ENCODE data around the gene HDAC10.

DNA sequence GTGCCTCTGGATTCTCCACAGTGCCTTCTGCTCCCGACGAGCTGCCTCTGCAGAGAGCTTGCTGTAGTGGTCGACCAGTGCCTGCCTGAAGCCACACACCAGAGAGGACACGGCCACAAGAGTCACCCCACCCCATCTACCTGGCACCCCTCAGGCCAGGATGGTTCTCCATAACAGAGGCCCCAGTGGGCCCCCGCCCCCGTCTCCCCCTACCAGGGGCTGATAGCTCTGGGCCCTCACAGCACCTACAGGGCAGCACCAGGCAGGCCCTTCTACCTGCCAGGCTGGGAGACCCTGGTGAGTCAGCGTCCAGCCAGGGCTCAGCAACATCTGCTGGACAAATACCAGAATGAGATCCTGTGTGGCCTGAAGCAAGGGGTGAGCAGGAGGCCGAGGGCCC is 28.6 kb downstream of the HDAC10 start:
- TF ChIP-seq, protein P1, sequence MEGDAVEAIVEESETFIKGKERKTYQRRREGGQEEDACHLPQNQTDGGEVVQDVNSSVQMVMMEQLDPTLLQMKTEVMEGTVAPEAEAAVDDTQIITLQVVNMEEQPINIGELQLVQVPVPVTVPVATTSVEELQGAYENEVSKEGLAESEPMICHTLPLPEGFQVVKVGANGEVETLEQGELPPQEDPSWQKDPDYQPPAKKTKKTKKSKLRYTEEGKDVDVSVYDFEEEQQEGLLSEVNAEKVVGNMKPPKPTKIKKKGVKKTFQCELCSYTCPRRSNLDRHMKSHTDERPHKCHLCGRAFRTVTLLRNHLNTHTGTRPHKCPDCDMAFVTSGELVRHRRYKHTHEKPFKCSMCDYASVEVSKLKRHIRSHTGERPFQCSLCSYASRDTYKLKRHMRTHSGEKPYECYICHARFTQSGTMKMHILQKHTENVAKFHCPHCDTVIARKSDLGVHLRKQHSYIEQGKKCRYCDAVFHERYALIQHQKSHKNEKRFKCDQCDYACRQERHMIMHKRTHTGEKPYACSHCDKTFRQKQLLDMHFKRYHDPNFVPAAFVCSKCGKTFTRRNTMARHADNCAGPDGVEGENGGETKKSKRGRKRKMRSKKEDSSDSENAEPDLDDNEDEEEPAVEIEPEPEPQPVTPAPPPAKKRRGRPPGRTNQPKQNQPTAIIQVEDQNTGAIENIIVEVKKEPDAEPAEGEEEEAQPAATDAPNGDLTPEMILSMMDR (IDR thresholded peaks at IDR 0.05), result no peak
- no peak for TF ChIP-seq POLR2A (IDR thresholded peaks at IDR 0.05)
